Glutamatergic neuron (in vitro differentiated cells): ENCODE data around the gene LMTK3. TPM values are rescaled to one million over a fixed set of nuclear protein-coding genes. Genes with fewer than 3 reads are reported as not detected.

Source experiments
- DNase-seq: peaks from one replicate; pipeline ENCODE4 v3.0.0; 2022
- H3K27ac Mint-ChIP-seq: one replicate; pipeline ENCODE4 v1.8.0; 2020; ENCODE audit warnings: mild to moderate bottlenecking, mixed read lengths, inconsistent platforms; ENCODE audit not compliant: unreplicated experiment
- H3K27me3 Mint-ChIP-seq: one replicate; pipeline ENCODE4 v1.8.0; 2020; ENCODE audit warnings: mild to moderate bottlenecking, moderate library complexity, mixed read lengths, inconsistent platforms; ENCODE audit not compliant: unreplicated experiment
- H3K36me3 Mint-ChIP-seq: one replicate; pipeline ENCODE4 v1.8.0; 2020; ENCODE audit warnings: mild to moderate bottlenecking, mixed read lengths, inconsistent platforms; ENCODE audit not compliant: unreplicated experiment
- H3K4me1 Mint-ChIP-seq: one replicate; pipeline ENCODE4 v1.8.0; 2020; ENCODE audit warnings: mild to moderate bottlenecking, low read depth, mixed read lengths, inconsistent platforms; ENCODE audit not compliant: unreplicated experiment
- H3K4me3 Mint-ChIP-seq: one replicate; pipeline ENCODE4 v1.8.0; 2020; ENCODE audit warnings: mild to moderate bottlenecking, mixed read lengths, inconsistent platforms; ENCODE audit not compliant: unreplicated experiment
- H3K9me3 Mint-ChIP-seq: one replicate; pipeline ENCODE4 v1.8.0; 2020; ENCODE audit warnings: mild to moderate bottlenecking, moderate library complexity, mixed read lengths, inconsistent platforms; ENCODE audit not compliant: unreplicated experiment
- CTCF ChIP-seq: fragments of 200-600 bp; sonication (generic); IDR thresholded peaks from one replicate; pipeline ENCODE4 v1.5.0; 2021; ENCODE audit not compliant: partially characterized antibody, unreplicated experiment
- total RNA-seq: library from RNA; stranded (reverse); fragmentation: NEBNext Ultra II Directional; extraction: Animal tissue kit (Norgen Biotek cat#: 25700); gene quantifications from one replicate; pipeline ENCODE4 v1.2.1, GENCODE V29; 2021; ENCODE audit not compliant: unreplicated experiment

Gene LMTK3
- total RNA-seq, 1 donor from 2014 or later: 36.3 TPM

- DNase-seq: no peak
- TF ChIP-seq CTCF: no peak
- peaks cover 23% of the 10 kb centered on the region for H3K27me3 Mint-ChIP-seq
- H3K9me3 Mint-ChIP-seq: peaks cover 10% of the 10 kb centered on the region
- H3K27ac Mint-ChIP-seq: no peak overlapping the region
- no peak overlapping the region for H3K4me3 Mint-ChIP-seq
- no peaks in the 10 kb centered on the region for H3K36me3 Mint-ChIP-seq
- H3K4me1 Mint-ChIP-seq: peaks cover 11% of the 10 kb centered on the region
These were observed 70.1 kb downstream of the LMTK3 start for GRCh38 chr19:48441360-48442050.

- no peaks in the 10 kb centered on the region for H3K36me3 Mint-ChIP-seq
- no peak for DNase-seq
- H3K4me1 Mint-ChIP-seq: no peaks in the 10 kb centered on the region
- peaks cover 6% of the 10 kb centered on the region for H3K9me3 Mint-ChIP-seq
- no peak overlapping the region for H3K4me3 Mint-ChIP-seq
- no peak overlapping the region for H3K27ac Mint-ChIP-seq
- peaks cover 2% of the 10 kb centered on the region for H3K27me3 Mint-ChIP-seq
- no peak for TF ChIP-seq CTCF
These were observed 75.0 kb downstream of the LMTK3 start for GRCh38 chr19:48436586-48436985.

Other genes with a start within 250 kb of the LMTK3 start
- gene ZNF114, start 241.8 kb downstream of the LMTK3 start, total RNA-seq: 3.7 TPM
- gene EMP3, start 186.3 kb downstream of the LMTK3 start, total RNA-seq: 6.5 TPM
- gene TMEM143, start 147.9 kb downstream of the LMTK3 start, total RNA-seq: 11.9 TPM
- gene SYNGR4, start 147.5 kb downstream of the LMTK3 start, total RNA-seq: not detected
- 213 TPM for gene KDELR1, start 120.3 kb downstream of the LMTK3 start, total RNA-seq
- 21.7 TPM for gene GRIN2D, start 118.2 kb downstream of the LMTK3 start, total RNA-seq
- gene GRWD1, start 65.9 kb downstream of the LMTK3 start, total RNA-seq: 25.0 TPM
- 1.0 TPM for gene KCNJ14, start 56.3 kb downstream of the LMTK3 start, total RNA-seq
- 233 TPM for gene CYTH2, start 42.5 kb downstream of the LMTK3 start, total RNA-seq
- not detected for gene SULT2B1, start 40.3 kb upstream of the LMTK3 start, total RNA-seq
- gene SPACA4, start 94.9 kb upstream of the LMTK3 start, total RNA-seq: not detected
- 1.5 TPM for gene FAM83E, start 103.2 kb upstream of the LMTK3 start, total RNA-seq
- gene RPL18, start 107.3 kb upstream of the LMTK3 start, total RNA-seq: 1,011 TPM
- 146 TPM for gene SPHK2, start 107.7 kb upstream of the LMTK3 start, total RNA-seq
- 2.9 TPM for gene DBP, start 125.5 kb upstream of the LMTK3 start, total RNA-seq
- 7.8 TPM for gene CA11, start 134.4 kb upstream of the LMTK3 start, total RNA-seq
- gene NTN5, start 161.2 kb upstream of the LMTK3 start, total RNA-seq: 1.8 TPM
- 0.22 TPM for gene FUT2, start 184.1 kb upstream of the LMTK3 start, total RNA-seq
- 2.7 TPM for gene MAMSTR, start 207.9 kb upstream of the LMTK3 start, total RNA-seq
- gene RASIP1, start 228.8 kb upstream of the LMTK3 start, total RNA-seq: 6.2 TPM
- not detected for gene IZUMO1, start 235.1 kb upstream of the LMTK3 start, total RNA-seq
- 4.4 TPM for gene FUT1, start 240.8 kb upstream of the LMTK3 start, total RNA-seq
- gene FGF21, start 243.7 kb upstream of the LMTK3 start, total RNA-seq: not detected